Measurements from ENCODE around the gene UBR3. TPM values are rescaled to one million over a fixed set of nuclear protein-coding genes. Genes with fewer than 3 reads are reported as not detected.

The UBR3 gene, protein sequence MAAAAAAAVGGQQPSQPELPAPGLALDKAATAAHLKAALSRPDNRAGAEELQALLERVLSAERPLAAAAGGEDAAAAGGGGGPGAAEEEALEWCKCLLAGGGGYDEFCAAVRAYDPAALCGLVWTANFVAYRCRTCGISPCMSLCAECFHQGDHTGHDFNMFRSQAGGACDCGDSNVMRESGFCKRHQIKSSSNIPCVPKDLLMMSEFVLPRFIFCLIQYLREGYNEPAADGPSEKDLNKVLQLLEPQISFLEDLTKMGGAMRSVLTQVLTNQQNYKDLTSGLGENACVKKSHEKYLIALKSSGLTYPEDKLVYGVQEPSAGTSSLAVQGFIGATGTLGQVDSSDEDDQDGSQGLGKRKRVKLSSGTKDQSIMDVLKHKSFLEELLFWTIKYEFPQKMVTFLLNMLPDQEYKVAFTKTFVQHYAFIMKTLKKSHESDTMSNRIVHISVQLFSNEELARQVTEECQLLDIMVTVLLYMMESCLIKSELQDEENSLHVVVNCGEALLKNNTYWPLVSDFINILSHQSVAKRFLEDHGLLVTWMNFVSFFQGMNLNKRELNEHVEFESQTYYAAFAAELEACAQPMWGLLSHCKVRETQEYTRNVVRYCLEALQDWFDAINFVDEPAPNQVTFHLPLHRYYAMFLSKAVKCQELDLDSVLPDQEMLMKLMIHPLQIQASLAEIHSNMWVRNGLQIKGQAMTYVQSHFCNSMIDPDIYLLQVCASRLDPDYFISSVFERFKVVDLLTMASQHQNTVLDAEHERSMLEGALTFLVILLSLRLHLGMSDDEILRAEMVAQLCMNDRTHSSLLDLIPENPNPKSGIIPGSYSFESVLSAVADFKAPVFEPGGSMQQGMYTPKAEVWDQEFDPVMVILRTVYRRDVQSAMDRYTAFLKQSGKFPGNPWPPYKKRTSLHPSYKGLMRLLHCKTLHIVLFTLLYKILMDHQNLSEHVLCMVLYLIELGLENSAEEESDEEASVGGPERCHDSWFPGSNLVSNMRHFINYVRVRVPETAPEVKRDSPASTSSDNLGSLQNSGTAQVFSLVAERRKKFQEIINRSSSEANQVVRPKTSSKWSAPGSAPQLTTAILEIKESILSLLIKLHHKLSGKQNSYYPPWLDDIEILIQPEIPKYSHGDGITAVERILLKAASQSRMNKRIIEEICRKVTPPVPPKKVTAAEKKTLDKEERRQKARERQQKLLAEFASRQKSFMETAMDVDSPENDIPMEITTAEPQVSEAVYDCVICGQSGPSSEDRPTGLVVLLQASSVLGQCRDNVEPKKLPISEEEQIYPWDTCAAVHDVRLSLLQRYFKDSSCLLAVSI (N-terminal part only)
- total RNA-seq: 29.4 and 35.6 TPM in 2 replicates

DNA sequence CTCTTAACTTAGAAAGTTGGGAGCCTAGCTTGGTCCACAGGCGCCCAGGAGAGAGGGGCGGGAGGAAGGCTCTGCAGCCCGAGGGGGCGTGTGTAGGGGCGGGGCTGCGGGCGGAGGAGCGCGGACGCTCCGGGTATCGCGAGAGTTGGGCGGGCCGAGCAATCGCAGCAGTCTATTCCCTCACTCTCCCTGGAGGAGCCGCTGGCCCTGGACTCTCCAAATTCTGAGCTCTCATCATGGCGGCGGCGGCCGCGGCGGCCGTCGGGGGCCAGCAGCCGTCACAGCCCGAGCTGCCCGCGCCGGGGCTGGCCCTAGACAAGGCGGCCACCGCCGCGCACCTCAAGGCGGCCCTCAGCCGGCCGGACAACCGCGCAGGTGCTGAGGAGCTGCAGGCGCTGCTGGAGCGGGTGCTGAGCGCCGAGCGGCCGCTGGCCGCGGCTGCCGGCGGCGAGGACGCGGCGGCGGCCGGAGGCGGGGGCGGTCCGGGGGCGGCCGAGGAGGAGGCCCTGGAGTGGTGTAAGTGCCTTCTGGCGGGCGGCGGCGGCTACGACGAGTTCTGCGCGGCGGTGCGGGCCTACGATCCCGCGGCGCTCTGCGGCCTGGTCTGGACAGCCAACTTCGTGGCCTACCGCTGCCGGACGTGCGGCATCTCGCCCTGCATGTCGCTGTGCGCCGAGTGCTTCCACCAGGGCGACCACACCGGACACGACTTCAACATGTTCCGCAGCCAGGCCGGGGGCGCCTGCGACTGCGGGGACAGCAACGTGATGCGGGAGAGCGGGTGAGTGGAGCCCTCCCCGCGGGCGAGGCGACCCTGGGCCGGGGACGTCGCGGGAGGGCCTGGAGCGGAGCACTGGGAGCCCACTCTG, at the start of gene UBR3:
TSS of gene UBR3 (plus strand) at position 183 of the 869 bp plus-strand sequence. CDS start at position 237, 54 bp downstream.
- POLR2A ChIA-PET: interaction anchor here (0.8 to 3.0 kb wide), 6 partner anchors 19 to 254 kb away, joined by 3 to 26 read pairs (median 5); partner anchors contain the start of genes CFAP210, FASTKD1, PHOSPHO2 and SSB

DNA sequence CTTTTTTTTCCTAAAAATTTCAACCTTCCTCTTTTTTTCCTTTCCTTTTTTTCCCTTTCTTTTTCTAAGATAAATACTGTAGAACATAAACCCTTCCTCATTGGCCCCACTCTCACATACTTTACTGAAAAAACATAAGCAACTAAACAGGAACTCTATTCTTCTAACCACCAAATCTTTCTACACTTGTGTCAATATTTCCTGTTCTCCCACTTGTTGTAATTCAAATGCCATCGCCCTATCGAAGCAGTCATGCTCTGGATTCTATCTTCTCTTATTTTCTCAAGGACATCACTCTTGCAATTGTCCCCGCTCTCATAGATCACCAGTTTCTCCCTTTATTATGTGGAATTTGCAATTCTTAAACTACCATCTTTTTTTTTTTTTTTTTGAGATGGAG, 48.8 kb upstream of the UBR3 start:
- ChIA-PET POLR2A (no interaction called here), CTCF (no interaction called here)
- no peaks in the 10 kb centered on the region for H3K36me3 Mint-ChIP-seq (ENCODE audit: low read depth)
- H3K27me3 Mint-ChIP-seq: peaks cover 4% of the 10 kb centered on the region
- H3K4me3 Mint-ChIP-seq: no peak overlapping the region
- ATAC-seq (ENCODE audit: low read depth) (no peak), DNase-seq (no peak)
- H3K4me1 Mint-ChIP-seq: no peaks in the 10 kb centered on the region
- intact Hi-C loops (cut with micrococcal nuclease): no loop called here
- TF ChIP-seq, protein P1, sequence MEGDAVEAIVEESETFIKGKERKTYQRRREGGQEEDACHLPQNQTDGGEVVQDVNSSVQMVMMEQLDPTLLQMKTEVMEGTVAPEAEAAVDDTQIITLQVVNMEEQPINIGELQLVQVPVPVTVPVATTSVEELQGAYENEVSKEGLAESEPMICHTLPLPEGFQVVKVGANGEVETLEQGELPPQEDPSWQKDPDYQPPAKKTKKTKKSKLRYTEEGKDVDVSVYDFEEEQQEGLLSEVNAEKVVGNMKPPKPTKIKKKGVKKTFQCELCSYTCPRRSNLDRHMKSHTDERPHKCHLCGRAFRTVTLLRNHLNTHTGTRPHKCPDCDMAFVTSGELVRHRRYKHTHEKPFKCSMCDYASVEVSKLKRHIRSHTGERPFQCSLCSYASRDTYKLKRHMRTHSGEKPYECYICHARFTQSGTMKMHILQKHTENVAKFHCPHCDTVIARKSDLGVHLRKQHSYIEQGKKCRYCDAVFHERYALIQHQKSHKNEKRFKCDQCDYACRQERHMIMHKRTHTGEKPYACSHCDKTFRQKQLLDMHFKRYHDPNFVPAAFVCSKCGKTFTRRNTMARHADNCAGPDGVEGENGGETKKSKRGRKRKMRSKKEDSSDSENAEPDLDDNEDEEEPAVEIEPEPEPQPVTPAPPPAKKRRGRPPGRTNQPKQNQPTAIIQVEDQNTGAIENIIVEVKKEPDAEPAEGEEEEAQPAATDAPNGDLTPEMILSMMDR (IDR thresholded peaks at IDR 0.05): no peak
- no peak overlapping the region for H3K27ac Mint-ChIP-seq
- no peaks in the 10 kb centered on the region for H3K9me3 Mint-ChIP-seq

More for the DNA sequence above, at the start of gene UBR3:
- DNase-seq (peak; percentile 90), ATAC-seq (ENCODE audit: low read depth) (peak; percentile 84)
- peaks cover 55% of the 10 kb centered on the region for H3K4me1 Mint-ChIP-seq
- H3K9me3 Mint-ChIP-seq: no peaks in the 10 kb centered on the region
- intact Hi-C loops (cut with micrococcal nuclease): loop anchor here (1.0 to 2.0 kb wide), 4 partner anchors 29 to 1101 kb away; partner anchors contain the start of genes BBS5, FASTKD1, GORASP2 and SSB
- H3K27ac Mint-ChIP-seq: peak within 1 kb of the TSS; percentile 79
- peak within 1 kb of the TSS; percentile 95 for H3K4me3 Mint-ChIP-seq
- no peaks in the 10 kb centered on the region for H3K27me3 Mint-ChIP-seq
- CTCF ChIA-PET: interaction anchor here (0.9 to 1.9 kb wide), 3 partner anchors 28 to 103 kb away, joined by 3 to 7 read pairs (median 4); partner anchors contain the start of gene SSB
- TF ChIP-seq, protein P1 (IDR thresholded peaks at IDR 0.05): no peak
- H3K36me3 Mint-ChIP-seq (ENCODE audit: low read depth): peaks cover 17% of the 10 kb centered on the region

DNA sequence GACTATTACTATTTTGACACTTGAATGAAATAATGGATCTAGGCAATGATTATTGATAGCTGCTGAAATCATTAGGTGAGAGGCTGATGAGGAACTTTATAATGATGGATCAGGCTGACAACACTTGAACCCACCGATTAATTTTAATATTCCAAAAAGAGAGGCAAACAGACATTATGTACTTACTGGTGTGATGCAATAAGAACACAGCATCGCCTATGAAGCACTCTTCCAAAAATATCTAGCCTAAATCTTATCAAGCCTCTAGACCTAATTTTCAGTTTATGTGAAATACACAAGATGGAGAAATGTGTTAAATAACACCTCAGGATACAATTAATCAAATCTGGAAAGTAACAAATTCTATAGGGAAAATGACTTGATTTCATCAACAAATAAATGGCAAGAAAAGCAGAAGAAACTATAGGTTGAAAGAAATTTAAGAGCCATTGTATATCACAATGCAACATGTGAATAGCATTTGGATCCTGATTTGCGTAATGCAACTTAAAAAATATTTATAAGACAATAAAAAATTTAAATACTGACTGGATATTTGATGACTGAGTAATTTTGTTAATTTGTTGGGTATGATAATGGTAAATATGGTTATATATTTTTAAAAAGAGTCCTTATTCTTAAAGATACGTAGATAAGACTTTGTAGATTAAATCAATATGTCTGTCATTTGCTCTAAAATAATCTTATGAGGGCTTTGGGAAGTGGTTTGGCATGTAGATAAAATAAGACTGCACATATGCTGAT, 45.8 kb upstream of the UBR3 start:
- CTCF ChIA-PET: no interaction called here

More for the DNA sequence above, 45.8 kb upstream of the UBR3 start:
- DNase-seq (no peak), ATAC-seq (ENCODE audit: low read depth) (no peak)
- no peaks in the 10 kb centered on the region for H3K9me3 Mint-ChIP-seq
- H3K4me1 Mint-ChIP-seq: no peaks in the 10 kb centered on the region
- POLR2A ChIA-PET: no interaction called here
- H3K27ac Mint-ChIP-seq: no peak overlapping the region
- H3K36me3 Mint-ChIP-seq (ENCODE audit: low read depth): no peaks in the 10 kb centered on the region
- H3K27me3 Mint-ChIP-seq: peaks cover 4% of the 10 kb centered on the region
- TF ChIP-seq, protein P1 (IDR thresholded peaks at IDR 0.05): no peak
- intact Hi-C loops (cut with micrococcal nuclease): no loop called here
- no peak overlapping the region for H3K4me3 Mint-ChIP-seq

All from activated B cell treated with CpG ODN at 0.5 μM for 24 hours (primary cell).